HEK293 (cell line): ENCODE data around the gene SAMD4A.
A peak's percentile ranks its signal among the peaks of the same experiment; 100 is the strongest.

Source experiments
- BCL11A ChIP-seq: fragments of 450-650 bp; formaldehyde crosslinking; IDR thresholded peaks from 2 replicates; pipeline ENCODE4 v1.5.1; 2016; ENCODE audit warnings: low read depth, missing biosample characterization, missing genetic modification characterization
- SP2 ChIP-seq: fragments of 450-650 bp; formaldehyde crosslinking; IDR thresholded peaks from 2 replicates; pipeline ENCODE4 v1.5.1; 2016; ENCODE audit warnings: missing biosample characterization, missing genetic modification characterization
- ZBTB21 ChIP-seq: fragments of 450-650 bp; formaldehyde crosslinking; IDR thresholded peaks from 2 replicates; pipeline ENCODE4 v1.5.1; 2017; ENCODE audit warnings: missing biosample characterization, missing genetic modification characterization
- ZBTB44 ChIP-seq: fragments of 450-650 bp; IDR thresholded peaks from 2 replicates; pipeline ENCODE4 v1.5.1; 2018; ENCODE audit warnings: missing biosample characterization, mild to moderate bottlenecking, missing genetic modification characterization
- ZBTB48 ChIP-seq: fragments of 450-650 bp; formaldehyde crosslinking; IDR thresholded peaks from 2 replicates; pipeline ENCODE4 v1.5.1; 2016; ENCODE audit warnings: missing biosample characterization, missing genetic modification characterization
- ZNF133 ChIP-seq: fragments of 450-650 bp; formaldehyde crosslinking; IDR thresholded peaks from 2 replicates; pipeline ENCODE4 v1.5.1; 2016; ENCODE audit warnings: missing biosample characterization, missing genetic modification characterization
- ZNF140 ChIP-seq: fragments of 450-650 bp; formaldehyde crosslinking; IDR thresholded peaks from 2 replicates; pipeline ENCODE4 v1.5.1; 2016; ENCODE audit warnings: missing biosample characterization, missing genetic modification characterization
- ZNF157 ChIP-seq: fragments of 450-650 bp; formaldehyde crosslinking; IDR thresholded peaks from 2 replicates; pipeline ENCODE4 v1.5.1; 2016; ENCODE audit warnings: missing biosample characterization, missing genetic modification characterization
- ZNF221 ChIP-seq: fragments of 450-650 bp; formaldehyde crosslinking; IDR thresholded peaks from 2 replicates; pipeline ENCODE4 v1.5.1; 2017; ENCODE audit warnings: missing biosample characterization, missing genetic modification characterization, borderline replicate concordance
- ZNF239 ChIP-seq: fragments of 450-650 bp; formaldehyde crosslinking; IDR thresholded peaks from 2 replicates; pipeline ENCODE4 v1.5.1; 2016; ENCODE audit warnings: missing biosample characterization, missing genetic modification characterization
- ZNF274 ChIP-seq, 2 experiments: fragments of 200-500 bp in 1 of 2; fragments of 450-650 bp in 1 of 2; sonication (Bioruptor generic) in 1 of 2; formaldehyde crosslinking in 1 of 2; IDR thresholded peaks; 2 replicates each; pipeline versions ENCODE4 v1.5.1 to v1.6.1; 2014 to 2016; ENCODE audit warnings: borderline replicate concordance in 1 of 2, inconsistent platforms in 1 of 2, low read length in 1 of 2, missing biosample characterization in 1 of 2, missing genetic modification characterization in 1 of 2
- ZNF302 ChIP-seq: fragments of 450-650 bp; formaldehyde crosslinking; IDR thresholded peaks from 2 replicates; pipeline ENCODE4 v1.5.1; 2016; ENCODE audit warnings: missing biosample characterization, missing genetic modification characterization, low read depth
- ZNF341 ChIP-seq: fragments of 450-650 bp; formaldehyde crosslinking; IDR thresholded peaks from 2 replicates; pipeline ENCODE4; 2016; ENCODE audit warnings: low read depth, missing biosample characterization, missing genetic modification characterization
- ZNF391 ChIP-seq: fragments of 450-650 bp; formaldehyde crosslinking; IDR thresholded peaks from 2 replicates; pipeline ENCODE4 v1.5.1; 2016; ENCODE audit warnings: low read depth, missing biosample characterization, missing genetic modification characterization, borderline replicate concordance
- ZNF561 ChIP-seq: fragments of 450-650 bp; IDR thresholded peaks from 2 replicates; pipeline ENCODE4 v1.5.1; 2018; ENCODE audit warnings: missing biosample characterization, missing genetic modification characterization, borderline replicate concordance
- ZNF571 ChIP-seq: fragments of 450-650 bp; formaldehyde crosslinking; IDR thresholded peaks from 2 replicates; pipeline ENCODE4 v1.5.0; 2017; ENCODE audit warnings: missing biosample characterization, missing genetic modification characterization
- ZNF621 ChIP-seq: fragments of 450-650 bp; formaldehyde crosslinking; IDR thresholded peaks from 2 replicates; pipeline ENCODE4 v1.5.1; 2017; ENCODE audit warnings: missing biosample characterization, missing genetic modification characterization
- ZNF626 ChIP-seq: fragments of 450-650 bp; sonication (Bioruptor Pico); formaldehyde crosslinking; IDR thresholded peaks from 2 replicates; pipeline ENCODE4 v1.5.1; 2018; ENCODE audit warnings: missing biosample characterization, missing genetic modification characterization, inconsistent platforms
- ZNF76 ChIP-seq: fragments of 450-650 bp; formaldehyde crosslinking; IDR thresholded peaks from 2 replicates; pipeline ENCODE4; 2016; ENCODE audit warnings: low read depth, missing biosample characterization, missing genetic modification characterization, borderline replicate concordance
- ZNF777 ChIP-seq: fragments of 450-650 bp; formaldehyde crosslinking; IDR thresholded peaks from 2 replicates; pipeline ENCODE4 v1.5.1; 2017; ENCODE audit warnings: missing biosample characterization, missing genetic modification characterization, borderline replicate concordance
- ZNF792 ChIP-seq: fragments of 450-650 bp; formaldehyde crosslinking; IDR thresholded peaks from 2 replicates; pipeline ENCODE4 v1.5.1; 2016; ENCODE audit warnings: missing biosample characterization, missing genetic modification characterization
- ZSCAN30 ChIP-seq: fragments of 450-650 bp; IDR thresholded peaks from 2 replicates; pipeline ENCODE4 v1.5.1; 2018; ENCODE audit warnings: missing biosample characterization, mild to moderate bottlenecking, missing genetic modification characterization, moderate library complexity
- TF ChIP-seq, protein P1 (sequence below): fragments of 450-650 bp; formaldehyde crosslinking; IDR thresholded peaks from 2 replicates; pipeline ENCODE4 v1.5.1; 2017; ENCODE audit warnings: missing biosample characterization, missing genetic modification characterization
- TF ChIP-seq, protein P2 (sequence below): fragments of 450-650 bp; formaldehyde crosslinking; IDR thresholded peaks from 2 replicates; pipeline ENCODE4 v1.5.1; 2016; ENCODE audit warnings: missing biosample characterization, missing genetic modification characterization
- TF ChIP-seq, protein P3 (sequence below): fragments of 450-650 bp; formaldehyde crosslinking; IDR thresholded peaks from 2 replicates; pipeline ENCODE4 v1.5.1; 2016; ENCODE audit warnings: missing biosample characterization, missing genetic modification characterization
- TF ChIP-seq, protein P4 (sequence below): fragments of 450-650 bp; formaldehyde crosslinking; IDR thresholded peaks from 2 replicates; pipeline ENCODE4 v1.5.1; 2016; ENCODE audit warnings: missing biosample characterization, missing genetic modification characterization
- TF ChIP-seq, protein P5 (sequence below): fragments of 450-650 bp; formaldehyde crosslinking; IDR thresholded peaks from 2 replicates; pipeline ENCODE4 v1.5.0; 2017; ENCODE audit warnings: missing biosample characterization, missing genetic modification characterization, borderline replicate concordance

SAMD4A gene

DNA sequence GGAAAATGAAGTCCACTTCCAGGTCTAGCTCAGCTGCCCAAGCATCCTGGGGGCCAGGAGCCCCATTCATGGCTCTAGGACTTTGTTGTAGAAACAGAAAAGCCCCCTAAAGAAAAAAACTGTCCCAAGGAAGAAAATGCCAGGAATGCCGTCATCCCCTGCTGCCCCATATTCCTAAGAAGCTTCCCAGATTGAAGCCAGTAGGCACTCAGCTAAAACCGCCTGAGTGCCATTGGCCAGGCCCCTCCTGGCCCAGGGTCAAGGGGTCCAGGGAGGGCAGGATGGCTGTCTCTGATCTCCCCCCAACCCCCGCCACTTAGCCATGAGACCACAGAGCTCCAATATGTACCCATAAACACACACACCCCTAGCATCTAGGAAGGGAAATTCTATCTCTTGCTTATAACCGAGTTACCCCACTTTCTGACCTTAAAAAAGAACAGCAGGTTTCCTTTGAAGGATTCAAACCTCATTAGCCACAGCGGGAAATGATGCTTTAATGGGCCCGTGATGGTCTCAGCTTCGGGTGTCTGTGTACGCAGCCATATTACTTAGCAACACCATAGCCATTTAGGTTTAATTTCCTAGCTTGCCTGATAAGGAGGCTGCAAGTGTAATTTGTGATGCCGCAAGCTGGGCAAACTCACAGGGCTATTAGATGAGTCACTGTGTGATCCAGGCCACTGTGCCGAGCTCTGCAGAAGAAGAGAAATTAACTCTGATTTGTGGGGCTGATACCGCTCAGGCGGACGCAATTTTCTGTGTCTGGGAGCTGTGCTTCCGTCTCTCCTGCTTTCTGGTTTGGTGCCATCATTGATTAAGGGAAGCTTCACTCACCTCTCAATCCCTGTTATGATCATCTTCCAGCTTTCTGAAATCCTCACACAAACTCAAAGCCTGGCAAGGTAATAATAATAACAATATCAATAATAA is 251.5 kb downstream of the SAMD4A start (continued):
- TF ChIP-seq ZNF140 (tag by site-specific recombination) (no peak), ZNF571 (no peak), ZSCAN30 (tag by site-specific recombination) (0 out of 2 replicates have a peak, but pooled peaks have one; percentile 51), ZNF133 (no peak), ZBTB48 (tag by site-specific recombination) (no peak), ZNF239 (no peak), ZNF76 (tag by site-specific recombination) (no peak), ZNF274 (IDR thresholded peaks at IDR 0.05; ENCODE audit: low read length) (no peak), ZNF274 (tag by site-specific recombination; IDR thresholded peaks at IDR 0.05; ENCODE audit: borderline replicate concordance) (no peak), ZNF561 (tag by site-specific recombination) (no peak; the same call in none of the 2 replicates), ZBTB44 (tag by site-specific recombination) (peak; percentile 82; the same call in 1 of the 2 replicates), BCL11A (tag by site-specific recombination) (no peak), ZNF792 (tag by site-specific recombination) (no peak), ZBTB21 (peak; percentile 61; the same call in 1 of the 2 replicates), ZNF626 (tag by site-specific recombination) (no peak), ZNF777 (tag by site-specific recombination) (no peak), ZNF302 (tag by site-specific recombination) (no peak), ZNF157 (tag by site-specific recombination) (no peak), ZNF391 (tag by site-specific recombination) (0 out of 2 replicates have a peak, but pooled peaks have one; percentile 40), ZNF341 (tag by site-specific recombination) (peak; percentile 67), ZNF221 (tag by site-specific recombination) (no peak), SP2 (no peak), ZNF621 (no peak)
- TF ChIP-seq, protein P1, sequence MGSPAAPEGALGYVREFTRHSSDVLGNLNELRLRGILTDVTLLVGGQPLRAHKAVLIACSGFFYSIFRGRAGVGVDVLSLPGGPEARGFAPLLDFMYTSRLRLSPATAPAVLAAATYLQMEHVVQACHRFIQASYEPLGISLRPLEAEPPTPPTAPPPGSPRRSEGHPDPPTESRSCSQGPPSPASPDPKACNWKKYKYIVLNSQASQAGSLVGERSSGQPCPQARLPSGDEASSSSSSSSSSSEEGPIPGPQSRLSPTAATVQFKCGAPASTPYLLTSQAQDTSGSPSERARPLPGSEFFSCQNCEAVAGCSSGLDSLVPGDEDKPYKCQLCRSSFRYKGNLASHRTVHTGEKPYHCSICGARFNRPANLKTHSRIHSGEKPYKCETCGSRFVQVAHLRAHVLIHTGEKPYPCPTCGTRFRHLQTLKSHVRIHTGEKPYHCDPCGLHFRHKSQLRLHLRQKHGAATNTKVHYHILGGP (tag by site-specific recombination): no peak
- TF ChIP-seq, protein P2, sequence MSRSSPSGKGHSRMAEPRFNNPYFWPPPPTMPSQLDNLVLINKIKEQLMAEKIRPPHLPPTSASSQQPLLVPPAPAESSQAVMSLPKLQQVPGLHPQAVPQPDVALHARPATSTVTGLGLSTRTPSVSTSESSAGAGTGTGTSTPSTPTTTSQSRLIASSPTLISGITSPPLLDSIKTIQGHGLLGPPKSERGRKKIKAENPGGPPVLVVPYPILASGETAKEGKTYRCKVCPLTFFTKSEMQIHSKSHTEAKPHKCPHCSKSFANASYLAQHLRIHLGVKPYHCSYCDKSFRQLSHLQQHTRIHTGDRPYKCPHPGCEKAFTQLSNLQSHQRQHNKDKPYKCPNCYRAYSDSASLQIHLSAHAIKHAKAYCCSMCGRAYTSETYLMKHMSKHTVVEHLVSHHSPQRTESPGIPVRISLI (tag by site-specific recombination): no peak
- TF ChIP-seq, protein P3, sequence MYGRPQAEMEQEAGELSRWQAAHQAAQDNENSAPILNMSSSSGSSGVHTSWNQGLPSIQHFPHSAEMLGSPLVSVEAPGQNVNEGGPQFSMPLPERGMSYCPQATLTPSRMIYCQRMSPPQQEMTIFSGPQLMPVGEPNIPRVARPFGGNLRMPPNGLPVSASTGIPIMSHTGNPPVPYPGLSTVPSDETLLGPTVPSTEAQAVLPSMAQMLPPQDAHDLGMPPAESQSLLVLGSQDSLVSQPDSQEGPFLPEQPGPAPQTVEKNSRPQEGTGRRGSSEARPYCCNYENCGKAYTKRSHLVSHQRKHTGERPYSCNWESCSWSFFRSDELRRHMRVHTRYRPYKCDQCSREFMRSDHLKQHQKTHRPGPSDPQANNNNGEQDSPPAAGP (tag by site-specific recombination): peak; percentile 53; the same call in 1 of the 2 replicates
- TF ChIP-seq, protein P4, sequence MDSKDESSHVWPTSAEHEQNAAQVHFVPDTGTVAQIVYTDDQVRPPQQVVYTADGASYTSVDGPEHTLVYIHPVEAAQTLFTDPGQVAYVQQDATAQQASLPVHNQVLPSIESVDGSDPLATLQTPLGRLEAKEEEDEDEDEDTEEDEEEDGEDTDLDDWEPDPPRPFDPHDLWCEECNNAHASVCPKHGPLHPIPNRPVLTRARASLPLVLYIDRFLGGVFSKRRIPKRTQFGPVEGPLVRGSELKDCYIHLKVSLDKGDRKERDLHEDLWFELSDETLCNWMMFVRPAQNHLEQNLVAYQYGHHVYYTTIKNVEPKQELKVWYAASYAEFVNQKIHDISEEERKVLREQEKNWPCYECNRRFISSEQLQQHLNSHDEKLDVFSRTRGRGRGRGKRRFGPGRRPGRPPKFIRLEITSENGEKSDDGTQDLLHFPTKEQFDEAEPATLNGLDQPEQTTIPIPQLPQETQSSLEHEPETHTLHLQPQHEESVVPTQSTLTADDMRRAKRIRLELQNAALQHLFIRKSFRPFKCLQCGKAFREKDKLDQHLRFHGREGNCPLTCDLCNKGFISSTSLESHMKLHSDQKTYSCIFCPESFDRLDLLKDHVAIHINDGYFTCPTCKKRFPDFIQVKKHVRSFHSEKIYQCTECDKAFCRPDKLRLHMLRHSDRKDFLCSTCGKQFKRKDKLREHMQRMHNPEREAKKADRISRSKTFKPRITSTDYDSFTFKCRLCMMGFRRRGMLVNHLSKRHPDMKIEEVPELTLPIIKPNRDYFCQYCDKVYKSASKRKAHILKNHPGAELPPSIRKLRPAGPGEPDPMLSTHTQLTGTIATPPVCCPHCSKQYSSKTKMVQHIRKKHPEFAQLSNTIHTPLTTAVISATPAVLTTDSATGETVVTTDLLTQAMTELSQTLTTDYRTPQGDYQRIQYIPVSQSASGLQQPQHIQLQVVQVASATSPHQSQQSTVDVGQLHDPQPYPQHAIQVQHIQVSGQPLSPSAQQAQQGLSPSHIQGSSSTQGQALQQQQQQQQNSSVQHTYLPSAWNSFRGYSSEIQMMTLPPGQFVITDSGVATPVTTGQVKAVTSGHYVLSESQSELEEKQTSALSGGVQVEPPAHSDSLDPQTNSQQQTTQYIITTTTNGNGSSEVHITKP (tag by site-specific recombination): no peak
- TF ChIP-seq, protein P5, sequence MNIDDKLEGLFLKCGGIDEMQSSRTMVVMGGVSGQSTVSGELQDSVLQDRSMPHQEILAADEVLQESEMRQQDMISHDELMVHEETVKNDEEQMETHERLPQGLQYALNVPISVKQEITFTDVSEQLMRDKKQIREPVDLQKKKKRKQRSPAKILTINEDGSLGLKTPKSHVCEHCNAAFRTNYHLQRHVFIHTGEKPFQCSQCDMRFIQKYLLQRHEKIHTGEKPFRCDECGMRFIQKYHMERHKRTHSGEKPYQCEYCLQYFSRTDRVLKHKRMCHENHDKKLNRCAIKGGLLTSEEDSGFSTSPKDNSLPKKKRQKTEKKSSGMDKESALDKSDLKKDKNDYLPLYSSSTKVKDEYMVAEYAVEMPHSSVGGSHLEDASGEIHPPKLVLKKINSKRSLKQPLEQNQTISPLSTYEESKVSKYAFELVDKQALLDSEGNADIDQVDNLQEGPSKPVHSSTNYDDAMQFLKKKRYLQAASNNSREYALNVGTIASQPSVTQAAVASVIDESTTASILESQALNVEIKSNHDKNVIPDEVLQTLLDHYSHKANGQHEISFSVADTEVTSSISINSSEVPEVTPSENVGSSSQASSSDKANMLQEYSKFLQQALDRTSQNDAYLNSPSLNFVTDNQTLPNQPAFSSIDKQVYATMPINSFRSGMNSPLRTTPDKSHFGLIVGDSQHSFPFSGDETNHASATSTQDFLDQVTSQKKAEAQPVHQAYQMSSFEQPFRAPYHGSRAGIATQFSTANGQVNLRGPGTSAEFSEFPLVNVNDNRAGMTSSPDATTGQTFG (tag by site-specific recombination): no peak
